CMK (cell line): Measurements from ENCODE around the gene NAT16.
"Not testable (repeated sequence)": the region's sequence is repeated elsewhere in the genome, so short reads cannot be mapped to it uniquely, and the experiment has no call there.

Source experiments
- DNase-seq: peaks from one replicate; pipeline ENCODE4 v3.0.0-alpha.2; 2010; ENCODE audit warnings: low read depth

NAT16 gene

DNA sequence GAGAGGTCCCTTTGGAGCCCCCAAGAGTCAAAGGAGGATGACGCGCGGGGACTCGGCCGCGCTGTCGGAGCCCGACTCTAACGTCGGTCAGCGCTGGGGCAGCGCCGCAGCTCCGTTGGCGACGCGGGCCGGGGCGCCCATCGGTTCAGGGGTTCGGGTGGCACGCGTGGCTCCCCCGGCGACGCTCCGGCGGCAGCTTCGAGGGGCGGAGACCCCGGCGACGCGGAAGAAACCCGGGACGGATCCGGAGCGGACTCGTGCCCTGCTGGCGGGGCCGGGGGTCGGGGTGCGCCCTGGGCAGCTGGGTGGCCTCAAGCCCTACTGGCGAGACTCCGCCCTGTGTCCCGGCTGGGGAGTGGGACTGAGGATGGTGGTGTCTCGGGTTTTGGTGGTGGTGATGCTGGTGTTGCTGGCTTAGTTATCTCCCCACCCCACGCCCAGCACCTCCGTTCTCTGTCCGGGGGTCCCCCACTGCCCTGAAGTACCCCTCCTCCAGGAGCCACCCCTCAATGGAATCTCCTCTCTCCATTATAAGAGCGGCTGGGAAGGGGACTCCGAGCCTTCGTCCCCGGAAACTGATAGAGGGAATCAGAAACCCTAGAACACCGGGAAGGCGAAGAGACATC, at the start of gene NAT16:
NAT16 (minus strand) TSS at position 164 of the 626 bp plus-strand sequence. CDS start 5,486 bp downstream, outside the sequence.
- no peak for DNase-seq

DNA sequence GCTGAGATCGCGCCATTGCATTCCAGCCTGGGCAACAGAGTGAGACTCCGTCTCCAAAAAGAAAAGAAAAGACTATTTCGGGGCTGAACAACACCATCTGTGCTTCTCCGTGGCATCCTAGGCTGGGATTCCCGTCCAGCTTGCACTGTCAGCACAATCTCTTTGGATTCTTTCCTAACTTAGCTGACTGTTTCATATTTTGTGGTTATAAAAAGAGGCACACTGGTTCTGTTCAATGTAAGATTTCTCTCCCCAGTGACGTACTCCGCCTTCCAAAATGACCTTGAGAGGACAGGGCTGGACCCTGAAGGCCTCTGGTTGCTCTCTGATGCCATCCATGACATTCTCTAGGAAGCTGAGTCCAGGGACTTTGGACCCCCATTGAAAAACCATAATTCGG, 46.6 kb upstream of the NAT16 start:
- DNase-seq, result no peak

DNA sequence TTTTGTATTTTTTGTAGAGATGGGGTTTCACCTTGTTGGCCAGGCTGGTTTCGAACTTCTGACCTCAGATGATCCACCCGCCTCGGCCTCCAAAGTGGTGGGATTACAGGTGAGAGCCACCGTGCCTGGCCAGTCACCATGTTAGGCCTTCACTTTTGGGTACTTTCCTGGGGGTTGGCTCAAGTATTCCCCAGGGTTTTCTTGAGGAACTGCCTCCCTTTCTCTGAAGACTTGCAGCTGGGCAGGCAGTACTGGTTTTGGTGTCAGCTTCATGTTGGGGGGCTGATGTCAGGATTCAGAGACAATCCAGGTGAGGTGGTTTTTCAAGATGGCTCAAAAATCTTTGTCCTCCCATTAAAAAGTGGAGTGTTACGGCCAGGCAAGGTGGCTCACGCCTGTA, 45.6 kb upstream of the NAT16 start:
- DNase-seq, result no peak

DNA sequence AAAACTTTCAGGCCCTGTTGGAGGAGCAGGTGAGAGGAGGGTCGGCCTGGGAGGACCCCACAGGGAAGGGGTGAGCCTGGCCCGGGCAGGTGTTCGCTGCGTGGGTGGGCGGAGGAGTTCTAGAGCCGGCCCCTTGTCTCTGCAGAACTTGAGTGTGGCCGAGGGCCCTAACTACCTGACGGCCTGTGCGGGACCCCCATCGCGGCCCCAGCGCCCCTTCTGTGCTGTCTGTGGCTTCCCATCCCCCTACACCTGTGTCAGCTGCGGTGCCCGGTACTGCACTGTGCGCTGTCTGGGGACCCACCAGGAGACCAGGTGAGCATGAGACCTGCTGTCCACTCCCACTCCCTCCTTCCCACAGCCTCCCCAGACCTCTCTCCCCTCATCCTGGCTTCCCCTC, 43.4 kb upstream of the NAT16 start:
- DNase-seq, result no peak

DNA sequence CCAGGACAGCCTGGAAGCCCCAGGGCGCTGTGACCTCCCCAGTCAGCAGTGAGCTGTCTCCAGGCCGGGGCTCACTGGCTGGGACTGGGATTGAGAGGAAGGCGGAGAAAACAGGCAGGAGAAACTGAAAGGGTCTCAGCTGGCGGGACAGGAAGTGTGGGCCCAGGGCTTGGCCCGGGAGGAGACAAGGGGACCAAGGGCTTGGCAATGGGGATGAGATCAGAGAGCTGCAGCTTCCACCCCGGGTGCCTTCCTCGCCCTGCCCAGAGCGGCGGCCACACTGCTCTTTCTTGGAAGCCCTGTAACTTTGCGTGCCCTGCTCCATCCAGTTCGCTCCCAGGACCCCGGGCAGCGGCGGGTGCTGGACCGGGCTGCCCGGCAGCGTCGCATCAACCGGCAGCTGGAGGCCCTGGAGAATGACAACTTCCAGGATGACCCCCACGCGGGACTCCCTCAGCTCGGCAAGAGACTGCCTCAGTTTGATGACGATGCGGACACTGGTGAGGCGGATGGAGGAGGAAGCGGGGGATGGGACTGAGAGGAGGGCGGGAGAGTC, 42.3 kb upstream of the NAT16 start:
- DNase-seq, result no peak

DNA sequence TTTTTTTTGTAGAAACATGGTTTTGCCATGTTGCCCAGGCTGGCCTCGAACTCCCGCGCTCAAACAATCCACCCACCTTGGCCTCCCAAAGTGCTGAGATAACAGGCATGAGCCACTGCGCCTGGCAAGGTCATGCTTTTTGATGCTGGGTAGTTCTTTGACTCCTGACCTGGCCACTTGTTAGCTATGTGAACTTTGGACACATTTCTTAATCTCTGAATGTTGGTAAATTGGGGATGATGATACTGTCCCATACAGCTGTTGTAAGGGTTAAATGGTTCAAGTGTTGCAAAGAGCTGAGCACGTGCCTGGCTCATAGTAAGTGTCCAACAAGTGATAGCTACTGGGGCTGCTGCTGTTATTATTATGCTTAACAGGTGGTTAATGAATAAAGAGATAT, 40.2 kb upstream of the NAT16 start:
- DNase-seq, result no peak

DNA sequence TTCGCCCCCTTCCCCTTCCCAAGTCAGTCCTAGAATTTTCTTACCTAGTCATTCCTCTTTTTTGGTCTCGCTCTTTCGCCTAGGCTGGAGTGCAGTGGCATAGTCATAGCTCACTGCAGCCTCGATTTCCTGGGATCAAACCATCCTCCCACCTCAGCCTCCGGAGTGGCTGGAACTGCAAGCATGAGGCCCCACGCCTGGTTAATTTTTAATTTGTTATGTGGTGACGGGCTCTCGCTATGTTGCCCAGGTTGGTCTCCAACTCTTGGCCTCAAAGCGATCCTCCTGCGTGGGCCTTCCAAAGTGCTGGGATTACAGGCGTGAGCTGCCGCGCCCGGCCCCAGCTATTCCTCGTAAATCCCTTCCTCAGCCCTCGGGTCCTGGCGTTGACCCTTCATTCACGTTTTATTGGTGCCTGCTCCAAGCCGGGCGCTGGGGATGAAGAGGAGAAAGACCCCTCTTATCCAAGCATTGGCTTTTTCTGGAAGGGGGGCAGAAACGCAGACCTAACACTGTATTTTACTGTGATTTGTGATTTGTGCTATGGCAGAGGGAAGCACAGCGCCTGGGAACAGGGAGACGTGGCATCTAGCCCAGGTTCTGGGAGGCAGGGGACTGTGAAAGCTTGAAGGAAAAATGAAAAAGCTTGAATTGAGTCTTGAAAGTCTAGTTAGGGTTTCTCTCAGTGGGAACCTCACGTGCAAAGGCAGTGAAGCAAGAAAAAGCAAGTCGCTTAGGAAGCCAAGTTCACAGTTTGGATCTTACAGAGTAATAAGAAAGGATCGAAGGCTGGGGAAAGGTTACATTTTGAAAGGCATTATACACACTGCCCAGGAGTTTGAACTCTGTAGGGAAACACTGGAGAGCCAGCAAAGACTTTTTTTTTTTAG, 38.4 kb upstream of the NAT16 start:
- no peak for DNase-seq

DNA sequence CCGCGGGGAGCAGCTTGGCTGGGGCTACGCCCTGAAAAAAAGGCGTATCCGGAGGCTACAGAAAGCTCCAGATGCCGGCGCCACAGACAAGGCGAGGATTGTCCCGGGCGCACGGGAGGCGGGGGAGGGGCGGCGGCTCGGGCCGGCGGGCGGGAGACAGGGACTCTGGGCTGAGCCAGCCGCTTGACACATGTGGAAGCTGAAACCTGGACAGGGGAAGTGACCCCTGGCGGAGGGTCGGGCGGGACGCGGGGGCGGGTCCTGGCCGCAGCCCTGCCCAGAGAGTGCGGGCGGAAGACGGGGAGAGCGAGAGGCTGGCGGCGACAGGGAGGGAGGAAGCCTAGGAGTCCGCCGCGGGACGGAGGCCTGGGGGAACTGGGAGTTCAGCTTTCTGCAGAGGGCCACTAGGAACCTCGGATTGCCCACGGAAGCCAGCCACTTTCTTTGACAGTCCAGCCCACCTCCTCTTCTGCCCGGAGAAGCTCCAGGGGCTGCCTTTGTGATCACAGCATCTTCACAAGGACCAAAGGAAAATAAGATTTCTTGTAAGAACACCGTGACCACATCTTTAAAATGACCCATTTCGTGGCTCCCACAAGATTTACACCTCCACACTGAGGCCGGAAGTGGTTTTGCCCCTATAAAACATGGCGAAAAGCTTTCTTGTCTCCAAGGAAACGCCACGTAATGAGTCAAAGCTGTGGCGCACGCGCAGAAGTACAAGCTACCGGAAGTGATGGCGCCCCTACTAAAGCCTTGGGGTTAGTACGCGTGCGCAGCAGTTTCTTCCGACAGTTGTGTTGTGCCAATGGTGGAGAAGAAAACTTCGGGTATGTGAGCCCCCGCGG, 37.5 kb upstream of the NAT16 start, which contains the start of the genes PLOD3 and ZNHIT1:
PLOD3 (minus strand) TSS at position 194 of the 848 bp plus-strand sequence. CDS start 307 bp downstream, outside the sequence.
ZNHIT1 (plus strand) TSS at position 778 of the 848 bp plus-strand sequence; CDS start at position 809, 31 bp downstream.
- DNase-seq, result peak; percentile 95

DNA sequence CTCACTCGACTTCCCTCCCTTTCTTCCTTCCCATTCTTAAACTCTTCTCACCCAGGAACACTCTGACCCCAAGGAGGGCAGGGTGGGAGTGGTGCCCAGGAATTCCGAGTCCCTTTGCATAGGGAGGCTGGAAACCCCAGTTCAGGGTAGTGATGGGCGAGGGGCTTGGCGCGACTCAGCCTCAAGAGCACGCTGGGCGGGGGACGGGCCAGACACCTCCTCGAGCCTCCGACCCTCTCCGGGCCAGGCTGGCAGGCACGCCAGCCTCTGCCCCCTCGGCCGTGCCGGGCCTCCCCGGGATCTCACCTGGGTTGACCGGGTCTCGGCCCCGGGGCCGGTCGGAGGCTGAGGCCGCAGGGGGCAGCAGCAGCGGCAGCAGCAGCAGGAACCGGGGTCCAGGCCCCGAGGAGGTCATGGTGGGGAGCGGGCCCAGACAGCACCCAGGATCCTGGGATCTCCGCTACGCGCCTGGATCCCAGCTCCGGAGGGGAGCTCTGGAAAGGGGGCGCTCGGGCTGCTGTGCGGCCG, 36.8 kb upstream of the NAT16 start:
- DNase-seq, result no peak

DNA sequence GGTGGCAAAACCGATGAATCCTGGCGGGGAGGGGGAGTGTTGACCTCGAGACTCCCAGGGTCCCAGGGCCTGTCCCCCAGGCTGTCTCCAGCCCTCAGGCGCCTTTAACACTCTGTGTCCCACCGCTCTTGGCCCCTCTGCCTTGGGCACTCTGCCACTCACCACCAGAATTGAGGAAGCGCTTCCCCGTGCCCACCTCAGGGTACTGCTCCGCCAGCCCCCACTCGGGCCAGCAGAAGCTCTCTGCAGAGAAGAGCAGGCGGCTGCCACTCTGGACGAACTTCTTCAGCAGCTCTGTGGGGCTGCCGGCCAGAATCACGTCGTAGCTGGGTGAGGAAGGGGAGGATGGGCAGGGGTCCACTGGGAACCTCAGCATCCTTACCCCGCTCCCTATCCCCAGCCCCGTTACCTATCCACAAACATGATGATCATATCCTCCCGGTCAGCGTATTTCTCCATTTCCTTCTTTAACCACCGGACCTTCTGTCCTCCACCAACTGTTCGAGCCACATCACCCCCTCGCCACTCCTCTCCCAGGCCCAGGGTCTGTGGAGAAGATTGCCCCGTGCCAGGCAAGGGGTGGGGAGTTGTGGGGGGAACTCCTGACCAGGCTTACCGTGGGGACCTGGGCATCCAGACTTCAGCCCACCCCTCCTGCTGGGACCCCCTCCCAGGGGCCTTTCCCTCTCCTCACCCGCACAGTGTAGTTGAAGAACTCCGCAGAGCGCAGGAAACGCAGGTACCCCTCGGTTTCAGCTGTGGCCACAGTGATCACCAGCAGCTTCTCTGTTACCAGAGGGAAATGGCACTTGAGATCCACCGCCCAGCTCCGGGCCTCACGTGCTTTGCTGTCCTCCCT, 36.1 kb upstream of the NAT16 start:
- DNase-seq, result no peak

DNA sequence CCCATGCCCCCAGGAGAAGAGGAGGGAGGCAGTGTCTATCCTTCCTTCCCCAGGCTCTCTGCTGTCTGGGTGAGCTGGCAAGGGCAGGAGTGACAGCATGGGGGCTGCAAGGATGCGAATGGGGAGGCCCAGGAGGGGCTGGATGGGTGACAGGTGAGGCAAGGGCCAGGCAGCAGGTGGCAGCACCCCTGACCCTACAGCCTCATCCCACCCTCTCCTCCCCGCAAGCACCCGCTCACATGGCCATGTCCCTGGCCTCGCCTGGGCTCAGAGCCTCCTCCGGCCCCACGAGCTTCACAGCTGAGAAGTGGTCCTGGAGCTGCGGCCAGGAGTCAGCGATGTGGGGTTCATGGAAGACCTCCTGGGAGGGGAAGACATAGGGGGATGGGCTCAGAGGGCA, 31.9 kb upstream of the NAT16 start:
- no peak for DNase-seq

DNA sequence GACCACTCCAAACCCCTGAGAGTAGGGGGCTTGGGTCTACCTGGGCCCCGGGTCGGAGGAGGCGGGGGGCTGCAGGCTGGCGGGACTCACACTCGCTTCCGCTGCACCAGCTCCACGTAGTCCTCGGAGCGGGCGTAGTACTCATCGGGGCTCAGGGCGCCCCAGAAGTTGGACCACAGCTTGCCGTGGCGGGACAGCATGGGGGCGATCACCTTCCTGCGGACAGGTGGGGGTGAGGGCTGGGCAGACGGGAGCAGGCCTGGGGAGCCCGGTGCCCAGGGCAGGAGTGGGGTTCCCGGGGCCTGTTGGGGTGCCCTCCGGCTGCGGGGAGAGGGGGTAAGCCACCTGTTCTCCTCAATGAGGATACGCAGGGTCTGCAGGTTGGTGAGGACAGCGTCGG, 31.4 kb upstream of the NAT16 start:
- DNase-seq, result no peak

DNA sequence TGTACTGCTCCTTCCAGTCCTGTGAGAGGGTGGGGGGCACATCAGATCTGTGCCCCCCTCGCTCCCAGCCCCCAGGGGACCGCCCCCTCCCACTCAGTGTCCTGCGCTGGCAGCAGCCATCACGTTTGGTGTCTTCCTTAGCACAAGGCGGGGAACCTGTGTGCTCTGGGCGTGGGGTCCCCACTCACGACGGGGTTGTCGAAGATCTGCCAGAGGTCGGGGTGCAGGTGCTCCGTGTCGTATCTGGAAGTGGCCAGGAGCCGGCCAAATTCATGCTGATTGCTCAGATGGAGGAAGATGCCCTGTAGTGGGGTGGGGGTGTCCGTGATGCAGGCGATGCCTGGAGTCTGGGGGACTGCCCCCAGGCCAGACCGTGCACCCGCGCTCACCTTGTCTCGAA, 30.1 kb upstream of the NAT16 start:
- DNase-seq, result no peak

DNA sequence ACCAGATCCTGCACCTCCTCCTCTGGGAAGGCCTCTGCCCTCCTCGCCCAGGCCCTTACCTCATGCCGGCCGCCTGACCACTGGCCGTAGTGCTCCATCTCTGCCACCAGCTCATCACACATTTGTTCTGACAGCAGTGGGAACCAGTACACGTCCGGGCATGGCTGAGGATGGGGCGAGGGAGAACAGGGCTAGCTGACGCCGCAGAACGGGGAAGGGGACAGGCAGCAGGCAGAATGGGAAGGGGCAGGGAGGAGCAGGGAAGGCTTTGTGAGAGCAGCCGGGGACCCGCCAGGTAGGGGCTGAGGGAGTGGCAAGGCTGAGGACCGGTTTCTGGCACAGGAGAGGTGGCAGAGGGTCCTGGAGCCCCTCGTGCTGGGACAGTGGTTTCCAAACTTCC, 28.7 kb upstream of the NAT16 start:
- no peak for DNase-seq

DNA sequence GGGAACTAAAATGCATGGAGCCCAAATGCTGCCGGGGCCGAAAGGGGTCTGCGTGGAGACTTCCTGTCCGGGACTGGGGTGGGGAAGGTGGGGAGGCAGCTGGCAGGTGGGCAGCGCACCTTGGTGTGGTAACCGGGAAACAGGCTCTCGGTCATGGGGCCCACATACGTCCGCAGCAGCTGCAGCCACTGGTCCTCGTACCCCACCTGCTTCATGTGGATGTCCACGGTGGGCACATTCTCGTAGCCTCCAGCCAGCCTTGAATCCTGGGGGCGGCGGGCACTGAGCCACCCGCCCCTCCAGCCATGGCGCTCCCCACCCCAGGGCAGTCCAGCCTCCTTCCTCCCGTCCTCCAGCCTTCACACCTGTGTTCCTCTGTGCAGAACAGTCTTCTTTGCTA, 27.4 kb upstream of the NAT16 start:
- DNase-seq, result no peak

DNA sequence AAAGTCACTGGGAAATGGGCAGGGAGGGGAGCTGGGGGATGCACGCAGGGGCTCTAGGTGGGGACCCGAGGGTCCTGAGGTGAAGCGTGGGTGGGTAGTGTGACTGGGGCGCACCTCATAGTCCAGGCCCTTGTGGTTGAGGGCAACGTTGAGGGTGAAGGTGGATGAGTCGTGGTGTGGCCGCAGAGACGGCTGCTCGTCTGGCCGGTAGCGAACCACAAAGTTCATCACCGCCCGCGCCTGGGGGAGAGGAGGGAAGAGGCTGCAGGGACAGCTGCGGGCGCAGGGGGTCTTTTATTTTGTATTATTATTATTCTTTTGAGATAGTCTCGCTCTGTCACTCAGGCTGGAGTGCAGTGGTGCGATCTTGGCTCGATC, 26.6 kb upstream of the NAT16 start:
- no peak for DNase-seq

DNA sequence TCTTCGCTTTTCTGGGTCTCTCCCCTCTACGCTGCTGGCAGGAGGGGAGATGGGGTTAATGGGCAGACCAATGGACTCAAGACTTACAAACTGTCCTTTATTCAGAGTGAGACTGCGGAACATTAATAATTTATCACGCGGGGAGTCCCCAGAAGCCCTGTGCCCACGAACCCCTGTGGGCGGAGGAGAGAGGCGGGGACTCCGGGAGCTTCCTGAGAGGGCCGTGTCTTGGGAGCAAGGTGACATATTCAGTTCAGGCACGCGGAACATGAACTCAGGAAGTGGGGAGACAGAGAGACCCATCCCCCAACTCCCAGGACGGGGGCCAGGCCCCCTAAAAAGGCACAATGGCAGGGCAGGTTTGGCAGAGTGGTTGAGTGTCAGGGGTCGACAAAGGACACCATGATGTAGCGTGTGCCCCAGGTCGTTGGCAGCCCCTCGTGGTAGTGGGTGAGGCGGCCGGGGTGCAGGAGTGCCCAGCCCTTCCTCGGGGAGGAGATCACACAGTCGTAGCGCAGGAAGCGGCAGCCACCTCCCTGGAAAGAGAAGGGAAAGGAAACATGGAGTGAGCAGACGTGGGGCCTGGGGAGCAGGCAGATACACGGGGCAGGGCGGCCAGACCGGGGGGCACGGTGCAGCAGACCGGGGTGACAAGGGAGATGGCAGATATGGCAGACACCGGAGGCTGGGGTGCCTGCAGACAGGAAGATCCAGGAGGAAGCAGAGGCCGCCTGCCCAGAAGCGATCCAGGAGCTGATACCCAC, 26.0 kb upstream of the NAT16 start:
- no peak for DNase-seq

DNA sequence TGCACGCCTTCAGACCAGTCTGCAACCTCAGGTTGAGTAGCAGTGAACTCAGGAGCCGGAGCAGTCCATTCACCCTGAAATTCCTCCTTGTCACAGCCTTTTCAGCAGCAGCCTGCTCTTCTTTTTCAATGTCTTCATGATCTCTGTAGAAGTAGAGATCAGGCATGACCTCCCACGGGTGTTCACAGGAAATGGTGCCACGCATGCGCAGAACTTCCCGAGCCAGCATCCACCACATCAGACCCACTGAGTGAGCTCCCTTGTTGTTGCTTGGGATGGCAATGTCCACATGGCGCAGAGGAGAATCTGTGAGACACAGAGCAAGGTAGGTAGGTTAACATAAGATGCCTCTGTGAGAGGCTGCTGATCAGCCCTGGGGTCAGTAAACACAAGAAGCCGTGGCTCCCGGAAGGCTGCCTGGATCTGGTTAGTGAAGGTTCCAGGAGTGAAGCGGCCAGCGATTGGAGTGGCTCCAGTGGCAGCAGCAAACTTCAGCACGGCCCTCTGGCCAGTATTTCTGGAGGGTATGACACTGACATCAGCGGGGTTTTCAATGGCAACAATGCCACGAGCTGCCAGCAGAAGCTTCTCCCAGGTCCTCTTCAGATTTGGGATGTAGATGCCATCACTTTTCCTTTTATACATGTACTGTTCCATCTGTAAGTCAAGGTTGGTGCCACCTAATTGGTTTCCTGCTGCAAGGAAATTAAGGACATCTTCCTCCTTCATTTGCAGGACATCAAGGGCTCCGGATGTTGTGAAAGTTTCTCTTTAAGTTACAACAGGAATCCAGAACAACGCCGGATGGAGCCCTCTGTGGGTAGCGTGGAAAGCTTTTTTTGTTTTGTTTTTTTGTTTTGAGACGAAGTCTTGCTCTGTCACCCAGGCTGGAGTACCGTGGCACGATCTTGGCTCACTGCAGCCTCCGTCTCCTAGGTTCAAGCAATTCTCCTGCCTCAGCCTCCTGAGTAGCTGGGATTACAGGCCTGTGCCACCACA, 23.9 kb upstream of the NAT16 start:
- not testable (repeated sequence) for DNase-seq

DNA sequence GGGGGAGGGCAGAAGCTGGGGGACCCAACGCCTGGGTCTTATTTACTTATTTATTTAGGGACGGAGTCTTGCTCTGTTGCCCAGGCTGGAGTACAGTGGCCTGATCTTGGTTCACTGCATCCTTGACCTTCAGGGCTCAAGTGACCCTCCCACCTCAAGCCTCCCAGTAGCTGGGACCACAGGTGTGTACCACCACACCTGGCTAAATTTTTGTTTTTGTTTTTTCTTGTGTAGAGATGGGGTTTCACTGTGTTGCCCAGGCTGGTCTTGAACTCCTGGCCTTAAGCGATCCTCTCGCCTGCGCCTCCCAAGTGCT, 22.5 kb upstream of the NAT16 start:
- DNase-seq, result no peak
